CD14-positive monocyte (primary cell): Measurements from ENCODE around the gene GPR161. TPM values are rescaled to one million over a fixed set of nuclear protein-coding genes. Genes with fewer than 3 reads are reported as not detected.

Experiments
- DNase-seq, 3 donors: peaks; one replicate each; pipeline ENCODE4 v3.0.0-alpha.2; 2011 to 2022
- H2AFZ ChIP-seq: 2 replicates; pipeline ENCODE4 v1.6.0; 2012; ENCODE audit warnings: mild to moderate bottlenecking, low read depth, low read length, inconsistent platforms; ENCODE audit not compliant: insufficient read depth, poor library complexity, severe bottlenecking
- H3K27ac ChIP-seq, 2 donors: 1 replicate in 1 of 2; 2 replicates in 1 of 2; pipeline ENCODE4 v1.5.1; 2012 to 2013; ENCODE audit warnings: low read length in 2 of 2, control low read depth in 1 of 2, inconsistent platforms in 1 of 2, low read depth in 1 of 2, mild to moderate bottlenecking in 1 of 2
- H3K27me3 ChIP-seq, 2 donors: one replicate each; pipeline versions ENCODE4 v1.6.0 to v1.6.1; 2011 to 2013; ENCODE audit warnings: low read length in 2 of 2; ENCODE audit not compliant: control insufficient read depth in 2 of 2, insufficient read depth in 2 of 2
- H3K36me3 ChIP-seq, 2 donors: replicated peaks in 1 of 2; 1 replicate in 1 of 2; 2 replicates in 1 of 2; pipeline versions ENCODE4 v1.5.1 to v1.6.1; 2012 to 2013; ENCODE audit warnings: low read length in 2 of 2, control low read depth in 1 of 2, inconsistent platforms in 1 of 2, mild to moderate bottlenecking in 1 of 2; ENCODE audit not compliant: insufficient read depth in 2 of 2, control insufficient read depth in 1 of 2
- H3K4me1 ChIP-seq, 2 donors: 1 replicate in 1 of 2; 2 replicates in 1 of 2; pipeline versions ENCODE4 v1.5.1 to v1.6.1; 2012 to 2013; ENCODE audit warnings: low read length in 2 of 2, control low read depth in 1 of 2, inconsistent platforms in 1 of 2, mild to moderate bottlenecking in 1 of 2, moderate library complexity in 1 of 2; ENCODE audit not compliant: insufficient read depth in 2 of 2, control insufficient read depth in 1 of 2
- H3K4me2 ChIP-seq: replicated peaks from 2 replicates; pipeline ENCODE3; 2012; ENCODE audit warnings: low read length, moderate library complexity, mild to moderate bottlenecking; ENCODE audit not compliant: poor library complexity, severe bottlenecking; ENCODE audit errors: extremely low read depth
- H3K4me3 ChIP-seq, 3 experiments: fragments of 200-600 bp in 1 of 3; sonication (generic) in 1 of 3; replicated peaks in 1 of 3; 1 replicate in 2 of 3; 2 replicates in 1 of 3; pipeline ENCODE4 v1.5.1; 2011 to 2013; ENCODE audit warnings: low read length in 3 of 3, mild to moderate bottlenecking in 3 of 3, control low read depth in 2 of 3, low read depth in 2 of 3, inconsistent platforms in 1 of 3, moderate library complexity in 1 of 3
- H3K79me2 ChIP-seq: 2 replicates; pipeline ENCODE4 v1.6.0; 2012; ENCODE audit warnings: mild to moderate bottlenecking, control low read depth, inconsistent platforms, low read length, moderate library complexity; ENCODE audit not compliant: insufficient read depth
- H3K9ac ChIP-seq: 2 replicates; pipeline ENCODE4 v1.6.0; 2017; ENCODE audit warnings: low read length, mild to moderate bottlenecking; ENCODE audit not compliant: insufficient read depth, poor library complexity, severe bottlenecking
- H3K9me3 ChIP-seq, 2 donors: replicated peaks in 1 of 2; 1 replicate in 1 of 2; 2 replicates in 1 of 2; pipeline versions ENCODE4 v1.5.1 to v1.6.1; 2012 to 2013; ENCODE audit warnings: low read length in 2 of 2, control low read depth in 1 of 2; ENCODE audit not compliant: control insufficient read depth in 1 of 2, insufficient read depth in 1 of 2
- H4K20me1 ChIP-seq: 2 replicates; pipeline ENCODE4 v1.6.0; 2012; ENCODE audit warnings: mild to moderate bottlenecking, low read length, control low read depth, moderate library complexity; ENCODE audit not compliant: insufficient read depth
- H3K27ac Mint-ChIP-seq, 7 donors: one replicate each; pipeline ENCODE4 v1.8.0; 2020; ENCODE audit warnings: mild to moderate bottlenecking in 7 of 7, mixed read lengths in 7 of 7, moderate library complexity in 6 of 7, inconsistent platforms in 2 of 7
- H3K27me3 Mint-ChIP-seq, 3 donors: one replicate each; pipeline ENCODE4 v1.8.0; 2021 to 2022; ENCODE audit warnings: low read depth in 3 of 3, mild to moderate bottlenecking in 3 of 3, mixed read lengths in 3 of 3, moderate library complexity in 3 of 3, inconsistent platforms in 1 of 3
- H3K36me3 Mint-ChIP-seq, 2 donors: one replicate each; pipeline ENCODE4 v1.8.0; 2020; ENCODE audit warnings: mixed read lengths in 2 of 2, inconsistent platforms in 1 of 2, mild to moderate bottlenecking in 1 of 2
- H3K4me1 Mint-ChIP-seq: one replicate; pipeline ENCODE4 v1.8.0; 2020; ENCODE audit warnings: mild to moderate bottlenecking, mixed read lengths
- H3K4me3 Mint-ChIP-seq, 2 donors: one replicate each; pipeline ENCODE4 v1.8.0; 2020; ENCODE audit warnings: mild to moderate bottlenecking in 2 of 2, mixed read lengths in 2 of 2, moderate library complexity in 1 of 2
- H3K9me3 Mint-ChIP-seq, 7 donors: one replicate each; pipeline ENCODE4 v1.8.0; 2020 to 2022; ENCODE audit warnings: mixed read lengths in 7 of 7, mild to moderate bottlenecking in 6 of 7, moderate library complexity in 6 of 7, inconsistent platforms in 2 of 7
- WGBS: methylation state at CpG from one replicate; pipeline ENCODE4 v1.1.5; 2013; ENCODE audit warnings: missing lambda C conversion rate; ENCODE audit not compliant: insufficient coverage; 5-methylcytosine and 5-hydroxymethylcytosine counted together
- intact Hi-C, 2 donors: fragments of 100-400 bp; cut with micrococcal nuclease; formaldehyde crosslinking; loops; one replicate each; pipeline versions ENCODE4 v1.15.0 to v1.15.1; 2023
- polyA plus RNA-seq, 3 donors: library from polyadenylated mRNA; depleted of rRNA in 1 of 3; unstranded in 2 of 3; stranded (reverse) in 1 of 3; fragments of 300-500 nt in 2 of 3; fragments of >200 nt in 1 of 3; fragmentation: Illumina TruSeq in 2 of 3; gene quantifications; 1 replicate in 2 of 3; 2 replicates in 1 of 3; pipeline ENCODE4 v1.2.3, GENCODE V29; 2012 to 2021
- TF ChIP-seq, protein P1 (sequence below): fragments of 200-600 bp; IDR thresholded peaks from one replicate; pipeline ENCODE4 v1.8.0; 2022; ENCODE audit warnings: antibody characterized with exemption, mild to moderate bottlenecking

GPR161 gene
- polyA plus RNA-seq, 3 donors, result 0.65 TPM; not detected in 2

DNA sequence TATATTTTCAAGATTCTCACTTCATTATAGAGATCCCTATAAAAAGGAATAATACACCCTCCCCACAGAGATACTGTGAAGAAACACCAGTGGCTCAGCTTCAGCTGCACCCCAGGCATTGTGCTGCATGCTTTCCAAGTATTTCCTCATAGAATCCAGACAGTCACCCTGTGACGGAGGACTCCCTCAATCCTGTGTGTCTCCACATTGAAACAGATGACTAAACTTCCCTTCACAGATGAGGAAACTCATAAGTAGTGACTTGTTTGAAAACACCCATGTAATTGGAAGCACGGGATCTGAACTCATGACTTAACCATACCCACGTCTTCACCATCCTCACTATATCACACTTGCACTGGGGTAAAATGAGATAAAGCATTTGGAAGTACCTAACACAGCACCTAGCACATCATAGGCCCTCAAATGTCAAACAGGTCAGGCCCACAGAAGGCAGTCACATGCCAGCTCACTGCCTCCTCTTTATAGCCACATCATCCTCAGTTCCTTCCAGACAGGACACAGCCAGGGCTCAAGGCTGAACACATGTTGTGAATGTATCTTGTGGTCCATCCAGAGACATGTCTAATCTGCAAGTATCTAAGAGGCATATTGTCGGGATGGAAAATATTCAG lies 55.2 kb downstream of the GPR161 start:
- Mint-ChIP-seq H3K27ac (peak overlapping the region; percentile 77 to 95 (median 88)), H3K36me3 (peaks cover 16 to 20% of the 10 kb centered on the region in 2 donors), H3K27me3 (peaks cover 0 to 2% (median 0%) of the 10 kb centered on the region in 3 donors), H3K9me3 (no peaks in the 10 kb centered on the region), H3K4me3 (no peak overlapping the region), H3K4me1 (peaks cover 21% of the 10 kb centered on the region)
- TF ChIP-seq, protein P1, sequence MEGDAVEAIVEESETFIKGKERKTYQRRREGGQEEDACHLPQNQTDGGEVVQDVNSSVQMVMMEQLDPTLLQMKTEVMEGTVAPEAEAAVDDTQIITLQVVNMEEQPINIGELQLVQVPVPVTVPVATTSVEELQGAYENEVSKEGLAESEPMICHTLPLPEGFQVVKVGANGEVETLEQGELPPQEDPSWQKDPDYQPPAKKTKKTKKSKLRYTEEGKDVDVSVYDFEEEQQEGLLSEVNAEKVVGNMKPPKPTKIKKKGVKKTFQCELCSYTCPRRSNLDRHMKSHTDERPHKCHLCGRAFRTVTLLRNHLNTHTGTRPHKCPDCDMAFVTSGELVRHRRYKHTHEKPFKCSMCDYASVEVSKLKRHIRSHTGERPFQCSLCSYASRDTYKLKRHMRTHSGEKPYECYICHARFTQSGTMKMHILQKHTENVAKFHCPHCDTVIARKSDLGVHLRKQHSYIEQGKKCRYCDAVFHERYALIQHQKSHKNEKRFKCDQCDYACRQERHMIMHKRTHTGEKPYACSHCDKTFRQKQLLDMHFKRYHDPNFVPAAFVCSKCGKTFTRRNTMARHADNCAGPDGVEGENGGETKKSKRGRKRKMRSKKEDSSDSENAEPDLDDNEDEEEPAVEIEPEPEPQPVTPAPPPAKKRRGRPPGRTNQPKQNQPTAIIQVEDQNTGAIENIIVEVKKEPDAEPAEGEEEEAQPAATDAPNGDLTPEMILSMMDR, result no peak
- Histone ChIP-seq H3K4me2 (no peak overlapping the region), H3K27me3 (no peaks in the 10 kb centered on the region), H3K9ac (no peak overlapping the region), H4K20me1 (no peaks in the 10 kb centered on the region), H3K27ac (peak overlapping the region; percentile 47 to 69), H3K36me3 (peaks cover 5 to 20% of the 10 kb centered on the region in 2 donors), H2AFZ (no peak overlapping the region), H3K4me3 (no peak overlapping the region), H3K79me2 (no peaks in the 10 kb centered on the region), H3K4me1 (peaks cover 4% of the 10 kb centered on the region in 2 donors), H3K9me3 (no peaks in the 10 kb centered on the region)
- DNase-seq, result peak; percentile 78 to 90 (median 80)
- intact Hi-C loops, result no loop called here
- whole genome bisulfite sequencing, result 100% methylated on average over 1 of the region's 4 CpGs

DNA sequence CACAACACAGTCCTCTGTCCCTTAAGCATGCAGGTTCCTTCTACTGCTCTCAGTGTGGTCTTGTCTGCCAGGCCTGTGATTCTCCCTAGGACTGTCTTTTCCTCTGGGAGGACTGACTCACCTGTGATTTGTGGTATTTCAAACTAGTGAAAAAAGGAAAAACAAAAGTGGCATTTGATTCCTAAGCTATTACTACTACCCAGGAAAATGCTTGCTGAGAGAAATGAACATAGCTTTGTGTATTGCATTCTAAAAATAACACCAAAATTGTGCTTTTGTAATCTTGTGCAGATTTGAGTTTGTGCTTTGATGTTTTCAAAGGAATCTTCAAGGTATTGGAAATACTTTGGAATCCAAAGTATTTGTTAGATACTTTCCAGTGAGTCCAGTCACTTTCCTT lies 57.0 kb downstream of the GPR161 start:
- Histone ChIP-seq H3K36me3 (peaks cover 15 to 37% of the 10 kb centered on the region in 2 donors), H3K79me2 (no peaks in the 10 kb centered on the region), H3K9ac (no peak overlapping the region), H3K4me1 (peaks cover under 1% of the 10 kb centered on the region in 2 donors), H3K9me3 (no peaks in the 10 kb centered on the region), H4K20me1 (no peaks in the 10 kb centered on the region), H2AFZ (no peak overlapping the region), H3K27ac (no peak overlapping the region), H3K4me3 (no peak overlapping the region), H3K4me2 (no peak overlapping the region), H3K27me3 (no peaks in the 10 kb centered on the region)
- TF ChIP-seq, protein P1, result no peak
- H3K27ac Mint-ChIP-seq, result peak overlapping the region in 3 of 7 donors; percentile 6 to 27 (median 24)
- H3K27me3 Mint-ChIP-seq, result peaks cover 0 to under 1% (median 0%) of the 10 kb centered on the region in 3 donors
- no peak for DNase-seq
- no peak overlapping the region for H3K4me3 Mint-ChIP-seq
- intact Hi-C loops, result no loop called here
- H3K4me1 Mint-ChIP-seq, result peaks cover 17% of the 10 kb centered on the region
- no peaks in the 10 kb centered on the region for H3K9me3 Mint-ChIP-seq
- H3K36me3 Mint-ChIP-seq, result peaks cover 30 to 33% of the 10 kb centered on the region in 2 donors
